Fibroblast of pulmonary artery (primary cell): ENCODE measurements around the gene ARHGEF12.

ENCODE experiments used
- DNase-seq: peaks from one replicate; pipeline ENCODE4 v3.0.0-alpha.2; 2010; ENCODE audit warnings: low read depth
- H3K4me3 ChIP-seq: replicated peaks from 2 replicates; pipeline ENCODE4 v1.5.1; 2011; ENCODE audit warnings: low read depth, mild to moderate bottlenecking, control low read depth, low read length, moderate library complexity
- CTCF ChIP-seq: IDR thresholded peaks from 2 replicates; pipeline ENCODE4 v1.5.1; 2011; ENCODE audit warnings: mild to moderate bottlenecking, control low read depth, low read length, inconsistent platforms; ENCODE audit errors: missing control alignments

Gene ARHGEF12

GRCh38 chr11:120529911-120530310 lies 193.7 kb downstream of the ARHGEF12 start:
- DNase-seq: no peak
- TF ChIP-seq CTCF: no peak
- no peak overlapping the region for H3K4me3 ChIP-seq

DNA sequence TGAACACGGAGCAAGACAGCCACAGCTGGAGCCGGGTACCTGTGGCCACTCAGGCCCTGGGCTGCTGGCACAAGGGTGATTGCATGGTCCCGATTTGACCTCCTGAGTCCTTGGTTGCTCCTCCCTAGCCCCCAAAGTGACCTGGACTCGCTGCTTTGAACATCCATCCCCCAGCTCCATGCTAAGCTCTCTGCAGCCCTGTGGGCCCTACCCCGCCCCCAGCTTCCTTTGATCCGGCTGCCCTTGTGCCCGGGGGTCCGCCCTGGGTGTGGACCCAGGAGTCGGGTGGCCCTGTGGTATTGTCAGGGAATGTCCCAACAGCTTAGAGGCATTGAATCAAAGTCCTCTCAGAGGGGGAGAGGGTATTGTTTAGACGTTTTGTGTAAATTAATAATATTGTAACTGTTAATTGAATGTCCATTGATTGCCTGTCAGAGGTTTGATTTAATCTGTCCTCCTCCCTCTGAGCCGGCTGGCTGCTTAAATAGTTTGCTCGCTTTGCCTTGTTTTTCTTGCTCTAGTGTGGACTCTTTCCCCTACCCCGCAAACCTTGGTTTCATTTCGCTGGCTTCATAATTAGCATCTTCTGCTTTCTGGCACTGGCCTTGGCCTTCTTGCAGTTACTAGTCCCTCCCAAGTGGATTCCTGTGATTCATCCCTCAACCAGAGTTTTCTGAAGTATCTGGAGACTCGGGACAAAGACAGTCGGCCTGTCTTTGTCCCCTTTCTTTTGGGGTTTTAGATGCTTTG lies 196.0 kb downstream of the ARHGEF12 start:
- no peak for TF ChIP-seq CTCF
- H3K4me3 ChIP-seq: no peak overlapping the region
- DNase-seq: peak; percentile 31

DNA sequence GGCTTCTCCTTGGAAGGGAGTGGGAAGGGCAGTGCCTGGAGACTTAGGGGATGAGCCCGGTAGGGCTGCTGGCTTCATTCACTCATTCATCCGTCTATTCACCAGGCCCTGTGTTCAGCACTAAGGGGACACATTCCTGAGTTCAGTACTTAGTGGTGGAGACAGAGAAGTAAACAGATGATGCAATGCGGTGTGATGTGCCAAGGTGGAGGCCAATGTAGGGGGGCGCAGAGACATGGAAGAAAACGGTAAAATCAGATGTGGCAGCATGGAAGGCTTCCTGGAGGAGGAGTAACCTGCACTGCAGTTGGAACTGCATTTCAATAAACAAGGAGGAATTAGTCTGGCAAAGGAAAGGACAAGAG lies 196.6 kb downstream of the ARHGEF12 start:
- no peak overlapping the region for H3K4me3 ChIP-seq
- no peak for TF ChIP-seq CTCF
- DNase-seq: peak; percentile 38

DNA sequence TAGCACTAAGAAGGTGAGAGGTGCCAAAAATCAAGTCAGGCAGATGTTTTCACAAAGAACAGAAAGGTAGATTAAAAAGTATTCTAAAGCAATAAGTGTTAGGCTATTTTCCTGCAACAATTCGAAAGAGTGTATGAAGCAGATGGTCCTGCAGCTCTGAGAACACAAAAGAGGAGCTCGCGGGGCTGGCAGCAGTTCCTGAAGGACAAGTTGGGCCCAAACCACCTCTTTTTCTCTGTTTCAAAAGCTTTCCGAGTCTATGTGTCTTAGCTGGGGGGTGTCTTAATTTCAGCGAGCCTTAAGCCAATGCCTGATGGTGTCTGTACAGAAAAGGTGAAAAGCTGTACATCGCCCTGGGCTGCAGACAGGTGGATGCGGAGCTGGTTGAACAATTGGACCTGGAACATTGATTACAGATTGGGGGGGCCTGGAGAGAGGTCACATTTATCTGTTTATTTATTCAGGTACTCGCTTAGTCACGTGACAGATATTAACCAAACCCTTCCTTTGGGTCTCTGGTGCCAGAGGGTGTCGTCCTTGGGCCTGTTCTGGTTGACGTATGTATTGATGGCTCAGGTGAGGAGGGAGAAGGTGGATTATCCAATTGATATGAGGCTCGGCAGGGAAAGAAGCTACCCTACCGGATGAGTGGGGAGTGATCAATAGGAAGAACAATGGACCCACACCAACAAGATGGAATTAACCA lies 200.0 kb downstream of the ARHGEF12 start:
- no peak for DNase-seq
- no peak for TF ChIP-seq CTCF
- H3K4me3 ChIP-seq: no peak overlapping the region

- DNase-seq: no peak
- no peak for TF ChIP-seq CTCF
- no peak overlapping the region for H3K4me3 ChIP-seq
Measured at GRCh38 chr11:120536797-120537169, 200.6 kb downstream of the ARHGEF12 start.

DNA sequence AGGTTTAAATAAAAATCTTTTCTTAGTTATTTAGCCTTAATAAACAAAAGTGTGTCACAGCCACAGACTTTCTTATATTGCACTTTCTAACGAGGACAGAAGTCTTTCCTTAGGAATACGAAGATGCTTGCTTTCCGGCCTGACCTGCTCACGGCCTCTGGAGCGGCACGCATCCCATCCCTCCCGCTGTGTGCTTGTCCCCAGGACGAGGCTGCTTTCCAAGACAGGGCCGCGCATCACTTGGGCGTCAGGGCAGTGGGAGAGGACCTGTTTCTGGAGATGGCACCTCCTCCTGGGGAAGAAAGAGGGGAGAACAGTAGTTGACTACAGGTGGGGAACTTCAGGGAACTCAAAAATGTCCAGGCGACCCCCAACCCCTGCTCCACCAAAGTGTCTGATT lies 201.8 kb downstream of the ARHGEF12 start:
- no peak for DNase-seq
- TF ChIP-seq CTCF: no peak
- no peak overlapping the region for H3K4me3 ChIP-seq
